DMS 273 (cell line): ENCODE data around the gene HS3ST4.
"Not testable (repeated sequence)": the region's sequence is repeated elsewhere in the genome, so short reads cannot be mapped to it uniquely, and the experiment has no call there.

Experiments
- DNase-seq: peaks from one replicate; lab custom pipeline; 2025; ENCODE audit not compliant: unreplicated experiment; lab: John Stamatoyannopoulos, UW

The HS3ST4 gene

GRCh38 chr16:25729188-25729915 is 37.6 kb downstream of the HS3ST4 start:
- no peak for DNase-seq

GRCh38 chr16:25730396-25730795 is 38.6 kb downstream of the HS3ST4 start:
- no peak for DNase-seq

GRCh38 chr16:25734430-25735385 is 42.9 kb downstream of the HS3ST4 start:
- no peak for DNase-seq

- no peak for DNase-seq
Observed at GRCh38 chr16:25735645-25736044, 43.9 kb downstream of the HS3ST4 start.

- no peak for DNase-seq
Observed at GRCh38 chr16:25747160-25747758, 55.5 kb downstream of the HS3ST4 start.

GRCh38 chr16:25748092-25748654 is 56.4 kb downstream of the HS3ST4 start:
- DNase-seq = no peak

- DNase-seq = no peak
Observed at GRCh38 chr16:25750488-25751216, 58.9 kb downstream of the HS3ST4 start.

GRCh38 chr16:25751230-25751835 is 59.6 kb downstream of the HS3ST4 start:
- DNase-seq = no peak

- no peak for DNase-seq
Observed at GRCh38 chr16:25764466-25764865, 72.7 kb downstream of the HS3ST4 start.

GRCh38 chr16:25771216-25771615 is 79.5 kb downstream of the HS3ST4 start:
- DNase-seq = no peak

- DNase-seq = no peak
Observed at GRCh38 chr16:25771812-25772568, 80.2 kb downstream of the HS3ST4 start.

- not testable (repeated sequence) for DNase-seq
Observed at GRCh38 chr16:25776214-25776613, 84.5 kb downstream of the HS3ST4 start.

GRCh38 chr16:25783226-25783625 is 91.5 kb downstream of the HS3ST4 start:
- DNase-seq = no peak

- DNase-seq = no peak
Observed at GRCh38 chr16:25785361-25785760, 93.6 kb downstream of the HS3ST4 start.

- DNase-seq = no peak
Observed at GRCh38 chr16:25786748-25787147, 95.0 kb downstream of the HS3ST4 start.

GRCh38 chr16:25788637-25789036 is 96.9 kb downstream of the HS3ST4 start:
- no peak for DNase-seq

GRCh38 chr16:25796239-25796638 is 104.5 kb downstream of the HS3ST4 start:
- no peak for DNase-seq

- no peak for DNase-seq
Observed at GRCh38 chr16:25798065-25798464, 106.3 kb downstream of the HS3ST4 start.

GRCh38 chr16:25799816-25800215 is 108.1 kb downstream of the HS3ST4 start:
- no peak for DNase-seq

GRCh38 chr16:25812215-25812614 is 120.5 kb downstream of the HS3ST4 start:
- no peak for DNase-seq
